Middle frontal gyrus (tissue), 1 donor: Measurements from ENCODE around the gene FAM151B.
A peak's percentile ranks its signal among the peaks of the same experiment; 100 is the strongest.
"Not testable (repeated sequence)": the region's sequence is repeated elsewhere in the genome, so short reads cannot be mapped to it uniquely, and the experiment has no call there.

Source experiments
- DNase-seq: peaks from one replicate; pipeline ENCODE4 v3.0.0-alpha.2; 2015; ENCODE audit warnings: low spot score; ENCODE audit errors: extremely low spot score

Gene FAM151B, protein sequence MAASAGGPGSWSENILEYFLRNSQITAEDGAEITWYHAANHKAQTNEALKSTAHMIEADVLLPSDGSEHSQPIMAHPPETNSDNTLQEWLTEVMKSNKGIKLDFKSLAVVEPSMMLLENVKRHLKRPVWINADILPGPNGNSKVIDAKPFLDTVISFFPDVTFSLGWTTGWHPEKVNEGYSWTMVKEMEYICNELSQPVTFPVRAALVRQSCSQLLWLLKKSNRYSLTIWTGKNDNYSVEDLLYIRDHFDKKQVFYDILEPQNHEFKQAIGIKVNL

DNA sequence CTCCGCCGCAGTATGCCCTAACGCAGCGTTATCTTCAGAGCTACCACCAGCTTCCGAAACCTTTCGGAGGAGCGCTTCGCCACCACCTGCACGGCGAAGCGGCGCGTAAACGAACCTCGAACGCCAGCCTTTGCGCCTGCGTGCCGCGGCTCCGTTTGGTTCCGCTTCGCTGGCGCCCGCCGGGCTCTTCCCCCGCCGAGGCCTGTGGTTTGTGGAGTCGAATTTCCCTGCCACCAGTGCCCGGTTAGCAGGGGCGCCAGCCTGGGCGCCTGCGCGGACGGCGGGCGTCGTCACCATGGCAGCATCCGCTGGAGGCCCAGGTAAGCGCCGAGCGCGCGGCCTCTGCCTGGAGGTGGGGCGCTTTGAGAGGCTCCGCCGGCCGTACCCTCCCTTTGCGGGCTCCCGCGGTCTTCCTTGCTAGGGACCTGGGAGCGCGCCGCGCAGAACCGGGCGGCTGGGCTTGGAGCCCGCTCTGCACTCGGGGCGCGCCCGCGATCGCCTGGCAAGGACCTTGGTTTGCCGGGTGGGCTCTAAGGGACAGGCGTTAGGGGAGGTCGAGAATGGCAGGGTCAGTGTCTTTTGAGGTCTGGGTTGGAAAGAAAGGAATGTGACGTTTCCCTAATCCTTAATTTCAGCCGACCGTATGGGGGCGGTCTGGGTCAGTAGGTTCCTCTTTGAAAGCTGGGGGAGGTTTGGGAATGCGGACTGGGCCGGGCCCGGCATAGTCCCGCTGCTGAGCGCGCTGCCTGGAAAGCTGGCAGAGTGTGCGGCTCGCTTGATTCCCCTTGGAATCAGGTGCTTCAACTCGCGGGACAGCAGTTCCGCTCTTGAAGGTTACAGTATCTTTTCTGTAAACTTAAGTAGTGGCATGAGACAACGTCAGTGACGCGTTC is at the start of gene FAM151B:
Gene FAM151B, plus strand, starts transcription at position 272 of the 893 bp plus-strand sequence. Its CDS starts 24 bp downstream, at position 296.
- peak; percentile 75 for DNase-seq

DNA sequence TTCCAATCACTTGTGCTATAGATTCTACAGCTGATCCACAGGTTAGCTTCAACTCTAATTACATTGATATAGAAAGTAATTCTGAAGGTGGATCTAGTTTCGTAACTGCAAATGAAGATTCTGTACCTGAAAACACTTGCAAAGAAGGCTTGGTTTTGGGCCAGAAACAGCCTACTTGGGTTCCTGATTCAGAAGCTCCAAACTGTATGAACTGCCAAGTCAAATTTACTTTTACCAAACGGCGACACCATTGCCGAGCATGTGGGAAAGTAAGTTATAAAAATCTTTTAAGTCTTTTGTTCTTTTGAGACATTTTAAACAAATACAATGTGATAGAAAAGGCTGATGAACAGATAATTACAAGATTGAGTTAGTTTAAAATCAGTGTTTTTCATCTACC is 49.2 kb upstream of the FAM151B start:
- DNase-seq, result no peak

DNA sequence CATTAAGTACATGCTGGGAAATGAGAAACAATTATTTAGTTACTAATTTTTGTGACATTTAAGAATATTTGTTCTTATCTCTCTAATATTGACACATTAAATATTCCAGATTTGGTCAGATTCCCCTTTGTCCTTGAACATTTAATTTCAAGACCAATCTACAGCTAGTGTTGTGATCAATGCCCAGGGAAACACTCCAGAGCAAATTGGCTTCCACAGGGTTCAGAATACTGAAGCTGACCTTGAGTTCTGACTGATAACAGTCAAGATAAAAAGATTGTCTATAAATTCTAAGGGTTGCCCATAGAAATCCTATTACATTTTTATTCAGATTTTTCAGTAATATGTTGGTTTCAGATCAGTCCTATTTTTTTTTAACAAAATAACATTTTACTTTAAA is 48.7 kb upstream of the FAM151B start:
- no peak for DNase-seq

DNA sequence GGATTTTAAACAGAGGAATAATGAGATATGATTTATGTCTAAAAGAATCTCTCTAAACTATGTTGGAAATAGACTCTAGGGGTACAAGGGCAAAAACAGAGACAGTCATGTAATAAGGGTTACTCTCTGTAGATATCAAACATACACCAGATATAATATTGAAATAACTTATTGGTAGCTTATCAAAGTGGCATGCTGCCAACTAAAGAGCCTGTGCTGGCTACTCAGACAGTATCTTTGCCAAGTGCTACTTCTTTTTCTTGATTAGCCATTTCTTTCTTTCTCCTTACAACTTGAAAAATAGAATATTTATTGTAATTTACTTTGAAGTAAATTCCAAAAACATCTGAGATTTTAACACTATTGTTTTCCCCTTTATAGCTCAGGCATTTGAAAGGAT is 45.2 kb upstream of the FAM151B start:
- no peak for DNase-seq

DNA sequence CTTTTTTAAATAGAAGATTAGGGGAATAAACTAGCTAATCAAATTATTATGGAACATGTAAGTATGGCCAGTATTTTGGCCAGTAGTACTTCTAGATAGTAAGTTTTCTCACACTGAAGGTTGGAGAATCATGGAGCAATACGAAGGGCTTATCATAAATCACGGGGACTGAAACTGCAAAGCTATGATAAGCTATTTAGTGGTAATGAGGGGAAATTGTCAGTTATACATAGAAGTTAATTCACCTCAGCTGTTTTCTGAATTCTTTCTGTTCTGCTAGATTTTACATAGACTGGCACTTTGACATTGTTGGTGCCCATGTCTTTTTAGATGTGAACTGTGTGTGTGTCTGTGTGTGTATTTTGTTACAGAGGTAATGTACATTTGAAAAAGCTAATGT is 34.5 kb upstream of the FAM151B start:
- DNase-seq, result no peak

DNA sequence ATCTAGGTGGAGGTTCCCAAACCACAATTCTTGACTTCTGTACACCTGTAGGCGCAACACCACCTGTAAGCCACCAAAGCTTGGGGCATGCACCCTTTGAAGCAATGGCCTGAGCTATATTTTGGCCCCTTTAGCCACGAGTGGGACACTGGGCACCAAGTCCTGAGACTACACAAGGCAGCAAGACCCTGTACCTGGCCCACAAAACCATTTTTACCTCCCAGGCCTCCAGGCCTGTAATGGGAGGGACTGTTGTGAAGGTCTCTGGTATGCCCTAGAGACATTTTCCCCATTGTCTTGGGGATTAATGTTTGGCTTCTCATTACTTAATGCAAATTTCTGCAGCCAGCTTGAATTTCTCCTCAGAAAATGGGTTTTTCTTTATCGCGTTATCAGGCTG is 24.6 kb upstream of the FAM151B start:
- no peak for DNase-seq

DNA sequence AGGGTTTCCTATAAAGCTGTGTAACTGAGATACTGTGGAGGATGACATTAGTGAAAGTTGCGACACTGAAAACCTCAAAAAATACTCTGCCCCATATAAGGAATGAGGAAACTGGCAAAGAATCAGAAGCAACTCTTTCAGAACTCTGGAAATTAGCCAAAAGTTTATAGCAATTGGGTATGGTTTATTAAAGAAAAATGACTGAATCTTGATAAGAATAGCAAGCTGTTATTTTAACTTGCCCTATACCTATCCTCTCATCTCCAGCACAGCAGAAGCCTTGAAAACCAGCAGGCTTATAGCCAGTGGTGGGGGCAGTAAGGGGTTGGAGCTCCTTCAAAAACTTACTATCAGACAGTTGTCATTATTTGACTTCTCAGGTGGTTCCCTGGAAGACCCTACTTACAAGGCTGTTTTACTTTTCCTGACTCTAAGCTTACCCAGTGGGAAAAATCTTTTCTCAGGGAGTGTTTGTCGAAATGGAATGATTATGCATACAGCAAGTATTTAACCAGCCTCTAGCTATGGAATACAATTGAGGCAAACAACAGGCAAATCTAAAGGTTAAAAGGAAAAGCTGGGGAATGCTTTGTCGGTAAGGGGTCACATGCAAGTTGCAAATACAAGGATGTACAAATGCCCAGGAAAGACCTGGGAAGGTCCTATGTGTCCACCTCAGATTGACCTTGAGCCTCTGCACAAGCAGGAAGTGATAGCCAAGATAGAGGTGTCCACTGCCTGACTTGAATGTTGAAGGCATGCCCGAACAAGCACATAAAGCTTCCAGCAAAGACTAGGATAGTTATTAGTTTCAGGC is 21.0 kb upstream of the FAM151B start:
- no peak for DNase-seq

DNA sequence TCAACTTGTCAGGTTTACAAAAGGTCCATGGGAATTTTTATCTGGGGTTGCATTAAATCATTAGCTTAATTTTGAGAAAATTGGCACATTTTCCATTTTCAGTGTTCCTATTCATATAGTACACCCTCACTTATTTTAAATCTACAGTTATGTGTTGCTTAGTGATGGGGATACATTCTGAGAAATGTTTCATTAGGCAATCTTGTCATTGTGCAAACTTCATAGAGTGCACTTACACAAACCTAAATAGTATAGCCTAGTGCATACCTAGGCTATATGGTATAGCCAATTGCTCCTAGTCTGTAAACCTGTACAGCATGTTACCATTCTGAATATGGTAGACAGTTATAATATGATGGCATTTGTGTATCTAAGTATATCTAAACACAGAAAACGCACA is 19.8 kb upstream of the FAM151B start:
- DNase-seq, result no peak

DNA sequence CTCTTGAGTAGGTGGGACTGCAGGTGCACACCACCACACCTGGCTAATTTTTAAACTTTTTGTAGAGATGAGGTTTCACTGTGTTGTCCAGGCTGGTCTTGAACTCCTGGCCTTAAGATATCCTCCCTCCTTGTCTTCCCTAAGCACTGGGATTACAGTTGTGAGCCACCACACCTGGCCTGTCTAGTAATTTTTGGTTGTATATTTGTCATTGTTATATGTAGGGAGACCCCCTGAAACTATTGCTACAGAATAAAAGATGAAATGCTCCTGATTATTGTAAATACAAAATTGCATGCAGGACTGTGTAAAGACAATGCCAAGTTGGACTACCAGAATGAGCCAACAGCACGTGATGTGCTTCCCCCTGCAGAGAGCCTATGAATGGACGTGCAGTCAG is 17.3 kb upstream of the FAM151B start:
- DNase-seq, result not testable (repeated sequence)

DNA sequence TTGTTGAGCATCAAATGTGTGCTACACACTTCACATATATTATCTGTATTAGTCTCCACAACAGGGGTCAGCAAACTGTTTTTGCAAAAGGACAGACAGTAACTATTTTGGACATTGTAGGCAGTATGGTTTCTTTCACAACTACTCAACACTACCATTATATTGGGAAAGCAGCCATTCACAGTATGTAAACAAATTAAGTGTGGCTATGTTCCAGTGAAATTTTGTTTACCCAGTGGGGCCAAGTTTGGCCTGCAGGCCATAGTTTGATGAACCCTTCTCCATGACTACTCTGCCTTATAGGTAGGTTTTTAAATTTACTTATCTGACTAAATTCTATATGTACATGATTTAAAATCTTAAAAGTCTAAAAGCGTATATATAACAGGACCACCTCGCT is 13.0 kb upstream of the FAM151B start:
- DNase-seq, result no peak

DNA sequence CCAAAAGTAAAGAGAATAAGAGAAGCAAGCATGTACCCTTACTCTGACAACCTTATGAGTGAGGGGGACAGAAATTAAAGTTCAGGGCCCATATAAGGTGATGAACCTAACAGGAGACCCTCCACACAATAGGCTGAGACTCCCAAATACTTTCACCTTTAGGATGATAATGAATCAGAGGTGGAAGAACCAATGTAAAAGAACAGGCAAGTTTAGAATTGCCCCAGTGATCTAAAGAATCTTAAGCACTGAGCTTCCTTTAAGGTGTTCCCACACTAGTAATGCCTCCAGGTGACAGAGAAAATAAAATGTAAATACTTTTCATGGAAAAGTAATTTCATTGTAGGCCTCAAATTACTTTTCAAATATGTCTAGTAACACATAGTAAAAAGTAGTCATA is 8.2 kb upstream of the FAM151B start:
- no peak for DNase-seq

DNA sequence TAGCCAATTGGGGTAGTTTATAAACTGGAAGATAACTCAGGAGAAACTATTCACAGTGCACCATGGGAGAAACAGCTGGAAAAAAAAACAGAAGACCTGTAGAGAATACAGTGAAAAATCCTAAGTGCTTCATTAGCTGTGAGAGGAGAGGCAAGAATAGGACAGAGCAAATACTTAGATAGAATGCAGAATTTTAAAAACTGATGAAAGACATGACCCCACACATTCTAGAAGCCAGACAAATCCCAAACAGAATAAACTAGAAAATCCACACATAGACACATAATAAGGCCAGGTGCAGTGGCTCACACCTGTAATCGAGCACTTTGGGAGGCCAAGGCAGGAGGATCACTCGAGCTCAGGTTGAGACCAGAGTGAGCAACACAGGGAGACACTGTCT is 7.5 kb upstream of the FAM151B start:
- no peak for DNase-seq

DNA sequence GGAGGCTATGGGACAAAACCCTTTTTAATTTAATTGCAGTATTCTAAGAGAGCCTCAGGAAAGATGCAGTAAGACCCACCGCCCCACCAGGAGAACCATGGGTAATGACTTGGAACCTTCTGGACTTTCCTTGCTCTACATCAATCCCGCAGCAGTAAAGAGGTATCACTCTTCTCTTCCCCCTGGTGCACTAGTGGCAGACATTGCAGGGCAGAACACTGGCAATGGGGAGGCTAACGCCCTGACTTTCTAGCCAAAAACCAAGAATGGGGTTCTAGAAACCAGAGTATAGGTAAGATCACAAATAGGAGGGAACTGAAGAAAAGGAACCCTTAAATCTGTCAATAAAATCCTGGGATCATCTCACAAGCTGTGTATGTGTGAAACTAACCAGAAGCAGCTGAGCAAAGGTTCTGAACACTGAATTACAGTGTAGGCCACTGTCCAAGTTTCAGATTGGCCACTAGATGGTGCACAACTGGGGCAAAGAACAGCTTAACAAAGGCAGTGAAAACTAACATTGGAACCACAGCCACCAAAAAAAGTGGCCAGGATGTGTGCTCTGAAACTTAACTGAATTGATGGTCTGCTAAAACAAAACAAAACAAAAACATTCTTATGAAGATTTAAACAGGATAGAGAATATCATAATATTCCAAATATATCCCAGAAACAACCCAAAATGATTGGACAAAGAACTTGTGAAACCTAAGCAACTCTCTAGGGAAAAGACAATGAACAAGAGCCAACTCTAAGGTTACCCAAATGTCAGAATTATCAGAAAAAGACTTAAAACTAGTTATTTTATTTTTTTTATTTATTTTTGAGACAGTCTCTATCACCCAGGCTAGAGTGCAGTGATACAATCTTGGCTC is 6.6 kb upstream of the FAM151B start:
- DNase-seq, result no peak

DNA sequence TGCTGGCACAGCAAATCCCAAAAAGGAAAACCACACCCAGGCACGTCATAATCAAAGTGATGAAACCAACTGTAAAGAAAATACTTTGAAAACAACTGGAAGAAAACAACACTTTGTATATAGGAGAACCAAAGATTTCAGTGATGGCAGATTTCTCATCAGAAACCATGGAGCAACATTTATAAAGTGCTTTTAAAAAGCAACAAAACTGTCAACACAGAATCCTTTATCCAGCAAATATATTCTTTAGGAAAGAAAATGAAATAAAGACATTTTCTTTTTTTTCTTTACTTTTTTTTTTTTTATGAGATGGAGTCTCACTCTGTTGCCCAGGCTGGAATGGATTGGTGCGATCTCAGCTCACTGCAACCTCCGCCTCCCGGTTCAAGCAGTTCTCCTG is 5.3 kb upstream of the FAM151B start:
- no peak for DNase-seq

DNA sequence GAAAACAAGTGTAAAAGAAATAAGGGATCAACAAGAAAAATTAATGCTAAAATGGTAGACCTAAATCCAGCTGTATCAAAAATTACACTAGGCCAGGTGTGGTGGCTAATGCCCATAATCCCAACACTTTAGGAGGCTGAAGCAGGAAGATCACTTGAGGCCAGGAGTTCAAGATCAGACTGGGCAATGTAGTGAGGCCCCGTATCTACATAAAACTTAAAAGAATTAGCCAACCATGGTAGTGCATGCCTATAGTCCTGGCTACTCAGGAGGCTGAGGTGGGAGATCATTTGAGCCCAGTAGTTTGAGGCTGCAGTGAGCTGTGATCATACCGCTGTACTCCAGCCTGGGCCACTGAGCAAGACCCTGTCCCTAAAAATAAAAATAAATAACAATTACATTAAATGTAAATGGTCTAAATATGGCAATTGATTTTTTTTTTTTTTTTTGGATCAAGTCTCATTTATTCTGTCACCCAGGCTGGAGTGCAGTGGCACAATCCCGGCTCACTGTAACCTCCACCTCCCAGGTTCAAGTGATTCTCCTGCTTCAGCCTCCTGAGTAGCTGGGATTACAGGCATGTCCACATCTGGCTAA is 4.2 kb upstream of the FAM151B start:
- DNase-seq, result no peak

DNA sequence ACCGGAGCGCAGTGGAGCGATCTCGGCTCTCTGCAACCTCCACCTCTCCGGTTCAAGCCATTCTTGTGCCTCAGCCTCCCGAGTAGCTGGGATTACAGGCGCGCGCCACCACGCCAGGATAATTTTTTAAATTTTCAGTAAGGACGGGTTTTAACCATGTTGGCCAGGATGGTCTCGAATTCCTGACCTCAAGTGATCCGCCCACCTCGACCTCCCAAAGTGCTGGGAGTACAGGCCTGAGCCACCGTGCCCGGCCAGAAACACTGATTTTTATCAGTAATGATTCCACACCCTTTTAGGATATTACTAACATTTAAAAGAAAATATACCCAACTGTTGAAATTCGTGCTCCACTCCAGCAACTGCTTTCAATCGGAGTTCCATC is 464 bp upstream of the FAM151B start:
- DNase-seq, result no peak

DNA sequence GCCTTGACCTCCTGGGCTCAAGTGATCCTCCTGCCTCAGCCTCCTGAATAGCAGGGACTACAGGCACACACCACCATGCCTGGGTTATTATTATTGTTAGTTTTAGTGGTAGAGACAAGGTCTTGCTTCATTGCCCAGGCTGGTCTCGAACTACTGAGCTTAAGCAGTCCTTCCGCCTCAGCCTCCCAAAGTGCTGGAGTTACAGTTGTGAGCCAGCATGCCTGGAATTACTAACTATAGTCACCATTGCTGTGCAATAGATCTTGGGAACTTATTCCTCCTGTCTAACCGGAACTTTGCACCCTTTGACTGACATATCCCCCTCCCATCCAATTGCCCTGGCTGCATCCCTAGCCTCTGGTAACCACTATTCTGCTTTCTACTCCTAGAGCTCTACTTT is 3.4 kb downstream of the FAM151B start:
- no peak for DNase-seq

DNA sequence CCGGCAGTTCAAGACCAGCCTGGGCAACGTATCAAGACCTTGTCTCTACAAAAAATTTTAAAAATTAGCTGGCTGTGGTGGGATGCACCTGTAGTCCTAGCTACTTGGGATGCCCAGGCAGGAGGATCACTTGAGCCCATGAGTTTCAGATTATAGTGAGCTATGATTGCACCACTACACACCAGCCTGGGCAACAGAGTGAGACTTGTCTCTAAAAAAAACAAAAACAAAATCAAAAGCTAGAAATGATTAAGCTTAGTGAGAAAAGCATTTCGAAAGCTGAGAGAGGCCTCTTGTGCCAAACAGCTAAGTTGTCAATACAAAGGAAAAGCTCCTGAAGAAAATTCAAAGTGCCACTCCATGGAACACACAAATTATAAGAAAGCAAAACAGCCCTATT is 4.8 kb downstream of the FAM151B start:
- DNase-seq, result no peak

DNA sequence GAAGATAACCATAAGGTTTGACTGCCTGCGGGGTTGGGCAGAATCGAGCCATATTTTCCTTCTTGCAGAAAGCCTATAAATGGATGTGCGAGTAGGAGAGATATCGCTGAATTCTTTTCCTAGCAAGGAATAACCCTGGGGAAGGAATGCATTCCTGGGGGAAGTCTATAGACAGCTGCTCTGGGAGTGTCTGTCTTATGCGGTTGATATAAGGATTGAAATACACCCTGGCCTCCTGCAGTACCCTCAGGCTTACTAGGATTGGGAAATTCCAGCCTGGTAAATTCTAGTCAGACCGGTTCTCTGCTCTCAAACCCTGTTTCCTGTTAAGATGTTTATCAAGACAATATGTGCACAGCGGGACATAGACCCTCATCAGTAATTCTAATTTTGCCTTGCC is 5.5 kb downstream of the FAM151B start:
- not testable (repeated sequence) for DNase-seq

DNA sequence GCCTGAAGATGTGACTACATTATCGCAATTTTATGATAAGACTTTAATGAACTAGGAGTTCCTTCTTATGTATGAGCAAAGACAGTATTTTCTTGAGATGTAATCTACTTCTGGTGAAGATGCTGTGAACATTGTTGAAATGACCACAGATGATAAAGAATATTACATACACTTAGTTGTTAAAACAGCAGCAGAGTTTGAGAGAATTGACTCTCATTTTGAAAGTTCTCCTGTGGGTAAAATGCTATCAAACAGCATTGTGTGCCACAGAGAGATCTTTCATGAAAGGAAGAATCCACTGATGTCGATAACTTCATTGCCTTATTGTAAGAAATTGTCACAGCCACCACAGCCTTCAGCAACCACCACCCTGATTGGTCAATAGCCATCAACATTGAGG is 8.0 kb downstream of the FAM151B start:
- DNase-seq, result no peak

DNA sequence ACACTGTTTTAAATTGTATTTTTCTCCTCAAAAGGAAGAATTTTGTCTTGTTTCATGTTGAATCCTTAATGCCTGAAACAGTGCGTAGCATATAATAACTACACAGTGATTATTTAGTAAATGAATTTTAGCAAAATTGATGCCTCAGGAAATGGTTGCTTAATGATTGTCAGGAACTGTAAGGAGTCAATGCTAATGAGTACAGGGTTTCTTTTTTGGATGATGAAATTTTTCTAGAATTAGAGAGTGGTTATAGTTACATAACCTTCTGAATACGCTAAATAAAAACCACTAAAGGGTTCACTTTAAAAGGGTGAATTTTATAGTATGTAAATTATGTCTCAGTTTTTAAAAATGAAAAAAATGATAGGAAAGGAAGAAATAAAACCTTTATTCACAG is 14.9 kb downstream of the FAM151B start:
- no peak for DNase-seq
